Stimulated activated CD4-positive, alpha-beta T cell treated with anti-CD3 and anti-CD28 coated beads, Interleukin-4, amount 100 ng/mL, for 1 hour (primary cell): ENCODE results near the gene DDX54.
"Not testable (repeated sequence)": the region's sequence is repeated elsewhere in the genome, so short reads cannot be mapped to it uniquely, and the experiment has no call there.

Experiments
- DNase-seq: peaks from one replicate; pipeline ENCODE4 v3.0.0-alpha.2; 2020

The DDX54 gene

DNA sequence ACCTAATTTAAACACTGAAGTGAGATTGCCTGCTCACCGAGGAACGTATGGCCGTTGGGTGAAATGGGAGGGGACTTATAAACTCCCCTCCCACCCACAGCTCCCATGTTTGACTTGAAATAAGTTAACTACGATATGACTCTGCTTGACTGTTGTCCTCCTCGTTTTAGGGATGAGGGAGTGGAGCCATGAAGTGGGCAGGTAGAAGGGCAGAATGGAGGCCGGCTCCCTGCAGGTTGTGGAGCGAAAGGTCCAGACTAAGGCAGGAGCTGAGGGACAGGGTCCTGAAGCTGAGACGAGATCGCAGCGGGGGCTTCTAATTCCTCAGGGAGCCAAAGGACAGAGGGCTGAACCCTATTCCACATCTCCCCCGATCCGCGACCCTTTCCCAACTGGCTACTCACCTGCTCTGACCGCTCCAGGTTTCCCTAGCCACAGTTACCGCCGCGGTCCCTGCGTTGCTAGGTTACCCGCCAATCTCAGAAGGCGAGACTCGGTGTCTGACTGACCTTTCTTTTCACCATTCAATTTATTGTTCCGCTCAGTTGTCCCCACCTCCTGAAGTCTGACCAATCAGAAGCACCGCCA is 35.4 kb upstream of the DDX54 start:
- no peak for DNase-seq

DNA sequence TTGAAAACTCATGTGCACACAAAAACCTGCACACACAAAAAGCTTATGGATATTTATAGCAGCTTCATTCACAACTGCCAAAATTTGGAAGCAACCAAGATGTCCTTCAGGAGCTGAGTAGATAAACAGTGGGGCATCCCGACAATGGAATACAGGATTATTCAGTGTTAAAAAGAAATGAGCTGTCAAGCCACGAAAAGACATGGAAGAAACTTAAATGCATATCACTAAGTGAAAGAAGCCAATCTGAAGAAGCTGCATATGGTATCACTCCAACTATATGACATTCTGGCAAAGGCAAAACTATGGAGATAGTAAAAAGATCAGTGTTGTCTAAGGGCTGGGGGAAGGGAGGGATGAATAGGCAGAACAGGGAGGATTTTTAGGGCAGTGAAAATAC is 30.7 kb upstream of the DDX54 start:
- DNase-seq = no peak

DNA sequence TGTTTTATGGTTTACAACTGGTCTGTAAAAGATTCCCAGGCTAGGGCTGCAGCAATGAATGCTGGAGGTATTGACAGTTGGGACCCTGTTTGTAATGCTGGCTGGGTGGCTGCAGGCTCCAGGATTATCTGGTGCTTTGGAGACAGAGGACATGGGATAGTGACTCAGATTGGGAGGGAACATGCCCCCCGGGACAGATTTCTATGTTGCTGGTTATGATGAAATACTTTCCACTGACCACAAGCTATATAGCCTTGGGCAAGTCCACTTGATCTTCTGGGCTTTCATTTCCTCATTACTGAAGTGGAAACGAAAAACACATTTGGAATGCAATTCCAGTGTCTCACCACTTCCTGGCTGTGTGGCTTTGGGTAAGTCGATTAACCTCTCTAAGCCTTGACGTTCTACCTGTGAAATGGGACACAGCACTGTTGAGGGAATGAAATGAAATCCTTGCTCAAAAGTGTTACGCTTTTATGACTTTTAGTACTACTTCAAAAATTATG is 29.7 kb upstream of the DDX54 start:
- no peak for DNase-seq

DNA sequence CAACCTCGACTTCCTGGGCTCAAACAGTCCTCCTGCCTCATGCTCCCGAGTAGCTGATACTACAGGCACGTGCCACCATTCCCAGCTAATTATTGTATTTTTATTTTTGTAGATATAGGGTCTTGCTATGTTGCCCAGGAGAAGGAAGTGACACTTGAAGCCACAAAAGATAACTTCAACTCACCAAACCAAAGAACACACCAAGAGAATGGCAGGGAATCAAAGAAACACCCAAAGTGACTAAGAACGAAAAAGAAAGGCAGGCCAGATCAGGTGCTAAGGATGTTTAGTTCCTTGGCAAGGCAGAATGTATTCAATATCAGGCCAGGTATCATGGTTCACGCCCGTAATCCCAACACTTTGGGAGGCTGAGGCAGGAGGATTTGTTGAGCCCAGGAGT is 25.9 kb upstream of the DDX54 start:
- no peak for DNase-seq

DNA sequence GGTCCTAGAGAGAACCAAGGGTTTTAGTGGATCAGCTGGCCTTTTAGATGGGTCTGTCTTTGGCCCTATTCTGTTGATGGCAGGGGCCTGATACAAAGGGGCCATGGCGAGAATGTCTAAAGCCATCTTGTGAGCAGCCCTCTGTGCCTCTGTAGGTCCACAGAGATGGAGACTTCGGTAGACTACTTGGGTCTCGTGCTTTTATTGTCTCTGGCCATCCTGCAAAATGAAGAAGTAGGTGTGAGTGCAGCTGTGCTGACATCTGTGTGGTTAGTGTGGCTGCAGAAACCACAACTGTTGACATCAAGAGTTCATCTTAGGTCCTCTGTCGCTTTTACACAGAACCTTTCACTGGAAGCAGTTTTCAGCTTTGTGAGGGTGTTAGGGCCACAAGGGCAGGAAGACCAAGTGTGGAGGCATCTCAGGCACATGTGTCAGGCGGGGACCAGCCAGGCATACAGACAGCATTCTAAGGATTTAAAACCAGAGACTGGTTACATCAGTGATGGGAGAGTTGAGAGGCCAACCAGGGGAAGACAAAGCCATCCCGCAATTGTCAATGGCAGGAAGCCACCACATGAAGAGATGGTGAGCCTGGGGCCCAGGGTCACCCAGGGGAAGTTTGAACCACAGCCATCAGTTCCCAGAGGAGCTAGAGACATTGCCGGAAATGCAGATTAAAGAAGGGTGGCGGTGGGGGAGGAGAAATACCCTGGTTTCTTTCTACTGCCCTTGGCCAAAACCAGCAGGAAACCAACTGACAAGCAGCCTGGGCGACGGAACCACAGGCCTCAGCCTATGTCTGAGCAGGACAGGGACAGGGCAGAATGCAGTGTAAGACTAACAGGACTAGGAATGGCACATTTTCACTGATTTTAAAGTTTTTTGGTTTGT is 23.0 kb upstream of the DDX54 start:
- DNase-seq = no peak

DNA sequence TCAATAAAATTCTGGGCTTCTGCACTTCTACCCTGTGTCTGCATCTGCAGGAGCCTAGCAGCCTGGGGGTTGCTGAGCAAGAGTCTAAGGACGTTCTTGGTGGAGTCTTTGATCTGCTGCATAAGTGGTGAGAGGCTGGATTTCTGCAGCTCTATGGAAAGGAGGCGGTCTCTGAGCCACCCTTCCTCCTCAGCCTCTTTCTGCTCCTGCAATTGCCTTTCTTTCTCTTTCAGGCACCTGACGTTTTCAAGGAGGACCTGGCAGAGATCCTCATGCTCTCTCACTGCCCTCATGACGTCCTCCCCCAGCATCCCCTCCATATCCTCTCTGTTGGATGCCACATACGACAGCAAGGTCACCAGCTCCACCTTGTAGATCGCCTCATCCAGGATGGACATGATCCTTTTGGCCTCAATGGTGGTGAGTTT is 22.3 kb upstream of the DDX54 start:
- no peak for DNase-seq

DNA sequence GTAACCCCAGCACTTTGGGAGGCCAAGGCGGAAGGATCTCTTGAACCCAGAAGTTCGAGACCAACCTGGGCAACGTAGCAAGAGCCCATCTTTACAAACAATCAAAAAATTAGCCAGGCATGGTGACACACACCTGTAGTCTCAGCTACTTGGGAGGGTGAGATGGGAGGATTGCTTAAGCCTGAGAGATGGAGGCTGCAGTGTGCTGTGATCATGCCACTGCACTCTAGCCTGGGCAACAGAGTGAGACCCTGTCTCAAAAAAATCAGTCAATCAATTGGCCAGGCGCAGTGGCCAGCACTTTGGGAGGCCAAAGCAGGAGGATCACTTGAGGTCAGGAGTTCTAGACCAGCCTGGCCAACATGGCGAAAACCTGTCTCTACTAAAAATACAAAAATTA is 21.5 kb upstream of the DDX54 start:
- DNase-seq = not testable (repeated sequence)

DNA sequence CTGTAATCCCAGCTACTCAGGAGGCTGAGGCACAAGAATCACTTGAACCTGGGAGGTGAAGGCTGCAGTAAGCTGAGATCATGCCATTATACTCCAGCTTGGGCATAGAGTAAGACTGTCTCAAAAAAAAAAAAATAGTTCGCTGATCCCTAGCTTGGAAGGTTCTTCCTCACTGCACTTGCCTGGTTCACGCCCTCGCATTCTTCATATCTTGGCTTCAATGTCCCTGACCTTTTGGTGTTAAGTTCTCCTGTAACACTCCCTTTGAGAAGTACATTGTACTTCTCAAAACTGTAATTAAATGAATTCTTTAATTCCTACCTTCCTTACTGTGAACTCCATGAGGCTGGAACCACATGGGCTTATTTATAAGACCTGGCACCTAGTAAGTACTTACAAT is 19.5 kb upstream of the DDX54 start:
- no peak for DNase-seq

DNA sequence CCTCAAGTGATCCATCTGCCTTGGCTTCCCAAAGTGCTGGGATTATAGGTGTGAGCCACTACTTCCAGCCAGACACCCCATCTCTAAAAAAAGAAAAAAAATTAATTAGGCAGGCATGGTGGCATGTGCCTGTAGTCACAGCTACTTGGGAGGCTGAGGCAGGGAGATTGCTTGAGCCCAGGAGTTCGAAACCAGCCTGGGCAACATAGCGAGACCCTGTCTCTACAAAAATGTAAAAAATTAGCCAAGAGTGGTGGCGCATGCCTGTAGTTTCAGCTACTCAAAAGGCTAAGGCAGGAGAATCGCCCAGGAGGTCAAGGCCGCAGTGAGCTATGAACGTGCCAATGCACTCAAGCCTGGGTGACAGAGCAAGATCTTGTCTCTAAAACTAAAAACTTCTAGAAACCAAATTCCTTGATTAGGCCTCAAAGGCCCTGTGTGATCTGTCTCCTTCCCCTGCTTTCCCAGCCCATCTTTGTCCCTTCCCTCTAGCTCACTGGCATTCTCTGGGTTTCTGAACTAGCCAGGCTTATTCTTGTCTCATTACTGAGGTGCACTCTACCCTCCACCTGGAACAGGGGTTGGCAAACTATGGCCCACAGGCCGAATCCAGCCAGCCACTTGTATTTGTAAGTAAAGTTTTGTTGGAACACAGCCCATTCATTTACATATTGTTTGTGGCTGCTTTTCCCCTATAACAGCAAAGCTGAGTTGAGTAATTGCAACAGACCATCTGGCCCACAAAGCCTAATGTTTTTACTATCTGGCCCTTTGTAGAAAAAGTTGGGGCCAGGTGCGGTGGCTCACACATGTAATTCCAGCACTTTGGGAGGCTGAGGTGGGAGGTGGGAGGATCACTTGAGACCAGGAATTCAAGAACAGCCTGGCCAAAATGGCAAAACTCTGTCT is 18.8 kb upstream of the DDX54 start:
- DNase-seq = no peak

DNA sequence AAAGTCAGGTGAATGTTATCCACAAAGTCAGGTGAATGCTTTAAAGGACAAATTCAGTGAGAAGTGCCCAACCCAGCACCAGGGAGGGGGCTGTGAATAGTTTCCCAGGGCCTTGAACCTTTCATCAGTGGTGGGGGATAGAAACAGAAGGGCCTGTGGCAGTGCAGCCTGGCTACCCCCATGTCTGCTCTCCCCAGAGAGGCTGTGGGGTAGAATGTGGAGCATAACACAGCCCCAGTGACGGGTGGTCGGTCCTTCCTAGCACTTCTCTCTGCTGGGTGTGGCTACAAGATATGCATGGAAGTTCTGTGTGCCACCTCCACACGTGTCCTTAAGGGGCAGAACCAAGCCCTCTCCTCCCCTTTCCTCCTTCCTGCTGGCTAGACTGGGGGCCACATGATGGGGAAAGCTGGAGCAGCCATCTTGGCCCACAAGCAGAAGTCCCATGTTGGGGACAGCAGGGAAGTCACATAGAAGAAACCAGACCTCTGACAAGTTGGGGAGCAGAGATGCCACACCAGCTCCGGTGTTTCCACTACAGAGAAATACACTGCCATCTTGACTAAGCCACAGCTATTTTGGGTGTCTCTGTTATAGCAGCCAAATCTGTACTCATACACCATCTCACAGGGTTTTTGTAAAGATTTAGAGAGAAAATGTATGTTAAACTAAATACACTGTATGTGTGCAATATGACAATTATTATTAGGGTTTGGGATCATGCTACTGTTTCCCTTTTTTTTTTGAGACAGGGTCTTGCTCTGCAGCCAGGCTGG is 17.2 kb upstream of the DDX54 start:
- DNase-seq = no peak

DNA sequence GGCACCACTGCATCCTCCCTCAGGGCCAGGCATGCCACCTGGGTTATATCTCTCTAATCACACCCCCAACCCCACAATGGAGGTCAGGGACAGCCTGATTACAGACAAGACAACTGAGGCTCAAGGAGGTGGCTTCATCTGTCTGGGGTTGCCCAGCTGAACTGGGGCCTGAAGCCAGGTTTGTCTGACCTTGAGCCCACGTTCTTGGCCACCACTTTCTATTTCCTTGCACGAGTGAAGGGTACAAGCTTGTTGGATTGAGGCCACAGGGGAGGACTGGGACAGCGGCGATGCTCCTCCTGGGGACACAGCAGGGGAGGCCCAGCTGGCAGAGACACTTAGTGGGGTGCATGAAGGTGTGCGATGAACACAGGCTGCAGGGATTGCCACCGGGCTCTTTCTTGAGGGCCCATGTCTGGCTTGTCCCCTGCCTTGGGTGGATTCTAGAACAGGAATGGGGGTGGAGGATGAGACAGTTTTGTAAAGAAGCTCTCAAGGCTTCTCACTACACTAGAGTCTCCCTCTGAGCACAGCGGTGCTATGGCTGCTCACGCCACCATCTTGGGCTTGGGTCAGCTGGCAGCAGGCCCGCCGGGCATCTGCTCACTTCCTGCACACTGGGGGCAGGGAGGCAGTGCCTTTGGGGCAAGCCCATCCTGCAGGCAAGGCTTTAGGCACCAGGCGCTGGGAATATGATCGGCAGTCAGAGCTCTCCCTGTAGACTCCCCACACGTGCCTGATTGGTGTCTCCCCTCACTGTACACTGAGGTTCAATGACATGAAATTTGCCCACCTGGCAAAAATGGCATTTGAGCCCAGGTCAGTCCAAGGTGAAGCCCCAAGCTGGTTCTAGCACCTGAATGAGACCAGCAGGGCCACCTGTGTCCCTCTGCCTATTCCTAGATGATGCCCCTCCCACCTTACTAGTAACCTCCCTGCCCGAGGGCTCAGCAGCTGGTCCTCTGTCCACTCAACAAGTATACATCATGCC is 16.2 kb upstream of the DDX54 start:
- no peak for DNase-seq

DNA sequence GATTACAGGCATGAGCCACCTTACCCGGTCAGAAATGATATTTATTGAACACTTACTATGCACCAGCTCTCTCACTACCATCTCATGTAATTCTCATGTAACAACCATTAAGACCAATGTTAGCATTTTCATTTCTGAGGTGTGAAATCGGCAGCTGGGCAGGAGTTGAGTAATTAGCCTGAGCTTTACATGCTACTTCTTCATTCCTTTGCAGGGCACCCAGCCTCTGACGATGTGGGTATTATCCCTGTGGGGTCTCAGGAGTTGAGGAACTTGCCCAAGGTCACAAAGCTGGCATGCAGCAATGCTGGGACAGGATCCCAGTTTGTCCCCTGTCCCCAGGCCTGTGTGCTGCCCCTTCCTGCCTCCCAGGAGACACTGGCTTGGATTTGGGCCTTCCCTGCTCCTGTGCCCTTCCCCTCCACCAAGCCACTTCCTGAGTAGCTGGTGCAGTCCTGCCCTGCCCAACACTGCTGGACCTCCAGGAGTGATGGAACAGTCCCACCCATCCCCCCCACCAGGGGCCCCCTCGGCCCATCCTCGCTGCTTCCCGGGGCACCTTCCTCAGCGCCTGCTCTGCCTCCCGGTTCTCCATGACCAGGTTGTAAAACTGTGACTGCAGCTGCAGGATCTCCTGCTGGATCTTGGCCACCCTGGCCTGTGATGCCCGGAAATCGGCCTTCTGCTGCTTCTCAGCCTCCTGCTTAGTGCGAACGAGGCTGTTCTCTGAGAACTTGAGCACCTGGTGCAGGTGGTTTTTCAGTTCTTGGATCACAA is 14.9 kb upstream of the DDX54 start:
- no peak for DNase-seq

DNA sequence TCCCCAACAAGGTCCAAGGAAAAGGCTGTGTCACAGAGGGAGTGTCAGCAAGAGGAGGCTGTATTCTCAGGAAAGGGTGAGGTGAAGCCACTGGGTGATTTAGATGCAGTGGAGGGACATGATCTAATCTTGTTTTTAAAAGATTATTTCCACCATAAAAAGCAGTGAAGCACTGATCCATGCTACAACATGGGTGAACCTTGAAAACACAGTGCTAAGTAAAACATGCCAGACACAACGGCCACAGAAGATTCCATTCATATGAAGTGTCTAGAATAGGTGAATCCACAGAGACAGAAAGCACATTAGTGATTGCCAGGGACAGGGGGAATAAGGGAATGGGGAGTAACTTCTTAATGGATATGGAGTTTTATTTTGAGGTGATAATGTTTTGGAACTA is 13.0 kb upstream of the DDX54 start:
- no peak for DNase-seq

DNA sequence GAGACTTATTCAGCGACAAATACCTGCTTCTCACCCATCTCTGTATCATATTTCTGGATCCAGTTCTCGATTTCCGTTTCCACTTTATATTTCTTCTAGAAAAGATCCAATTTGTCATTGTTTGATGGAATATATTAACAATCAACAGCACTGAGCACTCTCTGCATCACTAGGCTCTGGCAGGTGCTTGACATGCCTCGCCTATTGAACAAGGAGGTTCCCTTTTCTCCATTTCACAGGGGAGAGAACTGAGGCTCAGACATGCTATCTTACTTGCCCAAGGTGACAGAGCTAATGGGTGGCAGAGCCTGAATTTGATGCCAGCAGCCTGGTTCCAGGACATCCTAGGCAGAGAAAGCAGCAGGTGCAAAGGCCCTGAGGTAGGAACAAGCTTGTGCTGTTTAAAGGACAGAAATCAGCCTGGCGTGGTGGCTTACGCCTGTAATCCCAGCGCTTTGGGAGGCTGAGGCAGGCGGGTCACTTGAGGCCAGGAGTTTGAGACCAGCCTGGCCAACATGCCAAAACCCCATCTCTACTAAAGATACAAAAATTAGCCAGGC is 12.3 kb upstream of the DDX54 start:
- no peak for DNase-seq

DNA sequence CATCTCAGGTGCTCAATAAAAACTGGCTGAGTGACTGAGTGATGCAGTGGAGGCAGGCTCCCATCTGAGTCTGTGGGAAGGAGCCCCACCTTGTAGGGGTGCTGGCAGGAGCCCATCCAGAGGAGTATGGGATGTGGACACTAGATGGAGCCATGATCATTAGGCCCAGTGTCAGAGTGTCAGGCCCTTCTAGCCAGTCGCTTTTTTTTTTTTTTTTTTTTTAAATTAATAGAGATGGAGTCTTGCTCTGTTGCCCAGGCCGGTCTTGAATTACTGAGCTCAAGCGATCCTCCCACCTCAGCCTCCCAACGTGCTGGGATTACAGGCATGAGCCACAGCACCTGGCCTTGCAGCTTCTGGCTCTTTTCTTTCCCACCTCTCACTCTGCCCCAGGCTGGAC is 11.7 kb upstream of the DDX54 start:
- DNase-seq = peak; percentile 31

DNA sequence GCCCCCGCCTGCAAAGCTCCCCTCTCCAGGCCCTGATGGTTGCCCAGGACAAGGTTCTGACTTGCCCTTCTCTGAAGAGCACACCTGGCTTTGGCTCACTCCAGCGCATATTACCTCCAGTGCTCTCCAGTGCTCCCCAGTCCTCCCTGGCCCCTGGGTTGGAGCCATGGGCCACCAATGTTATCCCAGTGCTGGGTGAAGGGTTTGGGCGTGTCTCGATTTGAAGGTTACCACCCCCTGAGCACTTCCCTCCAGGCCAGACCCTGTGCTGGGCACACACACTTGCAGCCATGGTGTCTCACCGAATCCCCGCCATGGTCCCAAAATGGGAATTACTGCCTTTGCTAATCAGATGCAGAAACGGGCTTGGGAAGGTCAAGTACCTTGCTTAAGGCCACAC is 11.3 kb upstream of the DDX54 start:
- DNase-seq = no peak

DNA sequence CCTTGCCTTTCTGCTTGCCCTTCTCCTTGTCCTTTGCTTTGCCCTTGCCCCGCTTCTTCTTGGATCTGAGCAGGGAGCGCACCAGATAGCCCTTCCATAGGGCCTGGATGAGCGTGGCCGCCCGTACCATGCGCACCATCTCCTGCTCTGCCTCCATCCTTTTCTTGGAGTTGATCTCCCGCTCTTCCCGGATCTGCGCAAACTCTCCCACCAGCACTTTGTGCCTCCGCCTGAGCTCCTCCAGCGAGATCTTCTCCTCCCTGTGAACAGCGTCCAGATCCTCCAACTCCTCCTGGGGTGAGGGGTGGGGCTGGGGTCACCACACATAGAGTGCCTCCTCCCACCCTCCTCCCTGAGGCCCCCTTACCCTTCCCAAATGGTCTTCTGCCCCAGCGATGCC is 10.3 kb upstream of the DDX54 start:
- DNase-seq = no peak

DNA sequence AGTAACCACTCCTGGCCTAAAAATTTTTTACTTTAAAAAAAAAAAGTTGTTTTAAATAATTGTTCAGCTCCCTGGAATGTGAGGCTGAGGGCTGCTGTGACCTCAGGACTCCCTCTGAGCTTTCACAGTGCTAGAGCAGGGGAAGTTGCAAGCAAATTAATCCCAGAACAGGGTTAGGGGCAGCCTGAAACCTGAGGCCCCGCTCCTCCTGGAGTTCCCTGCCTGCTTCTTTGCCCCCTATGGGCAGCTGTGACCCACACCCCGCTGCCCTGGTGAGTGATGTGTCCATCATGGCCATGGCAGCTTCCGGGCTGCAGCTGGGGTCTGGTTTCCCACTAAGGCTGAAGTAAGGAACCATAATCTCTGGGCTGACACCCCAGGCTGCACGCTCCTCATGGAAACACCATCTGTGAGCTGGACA is 9.7 kb upstream of the DDX54 start:
- DNase-seq = no peak

DNA sequence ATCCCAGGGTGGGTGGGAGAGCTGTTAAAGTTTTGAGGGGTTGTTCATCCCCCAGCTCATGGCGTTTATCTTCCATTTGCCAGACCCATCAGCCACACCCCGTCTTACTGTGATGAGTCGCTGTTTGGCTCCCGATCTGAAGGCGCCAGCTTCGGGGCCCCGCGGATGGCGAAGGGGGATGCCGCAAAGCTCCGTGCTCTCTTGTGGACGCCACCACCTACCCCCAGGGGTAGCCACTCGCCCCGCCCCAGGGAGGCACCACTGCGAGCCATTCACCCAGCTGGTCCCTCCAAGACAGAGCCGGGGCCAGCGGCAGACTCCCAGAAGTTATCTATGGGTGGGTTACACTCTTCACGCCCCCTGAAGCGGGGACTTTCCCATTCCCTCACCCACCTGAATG is 5.9 kb upstream of the DDX54 start:
- no peak for DNase-seq

DNA sequence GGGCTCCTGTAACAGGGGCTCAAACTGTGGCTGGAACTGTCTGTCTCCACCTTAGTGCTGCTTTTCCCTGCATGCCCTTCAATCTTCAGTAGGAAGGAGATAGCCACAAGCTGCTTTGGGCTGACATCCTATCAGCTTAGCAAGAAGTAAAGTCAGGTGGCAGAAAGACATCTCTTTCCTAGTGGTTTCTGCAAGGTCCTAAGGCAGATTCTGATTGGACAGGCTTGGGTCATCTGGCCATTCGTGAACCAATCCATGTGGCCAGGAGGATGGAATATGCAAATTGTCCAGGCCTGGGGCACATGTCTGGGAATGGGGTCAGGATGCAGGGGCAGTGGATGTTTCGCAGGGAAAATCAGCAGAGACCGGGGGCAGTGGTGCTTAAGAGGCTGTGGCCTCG is 5.5 kb upstream of the DDX54 start:
- DNase-seq = no peak
